ENCODE results near the gene SELENOS.
A peak's percentile ranks its signal among the peaks of the same experiment; 100 is the strongest.

SELENOS gene

GRCh38 chr15:101303408-101303807, 26.1 kb upstream of the SELENOS start:
- 86% methylated on average over 4 of the region's 4 CpGs for WGBS (ENCODE audit: insufficient coverage)
- CTCF ChIA-PET, result interaction anchor here (0.8 to 6.2 kb wide), 8 partner anchors 9 to 351 kb away, joined by 3 to 40 read pairs (median 4); no protein-coding TSS in a partner anchor
- no peak for DNase-seq

GRCh38 chr15:101296418-101297405, 19.4 kb upstream of the SELENOS start:
- WGBS (ENCODE audit: insufficient coverage), result no CpG with 5 or more reads among the region's 9 CpGs
- no peaks in the 10 kb centered on the region for H3K9me3 ChIP-seq (ENCODE audit: control extremely low read depth in 1 of 5, control insufficient read depth in 4 of 5, insufficient read depth in 2 of 5, low read depth in 1 of 5, low read length in 4 of 5)
- peaks cover 0 to 6% (median 2%) of the 10 kb centered on the region in 4 experiments for H3K36me3 ChIP-seq (ENCODE audit: control insufficient read depth in 4 of 4, insufficient read depth in 4 of 4, low read length in 3 of 4)
- ChIA-PET CTCF (interaction anchor here (0.6 to 4.5 kb wide), 7 partner anchors 10 to 348 kb away, joined by 3 to 27 read pairs (median 4); no protein-coding TSS in a partner anchor), POLR2A (interaction anchor here (0.6 to 1.2 kb wide), 2 partner anchors 193 to 217 kb away, joined by 3 read pairs; partner anchors contain the start of gene PCSK6)
- DNase-seq, result no peak
- H3K4me3 ChIP-seq (ENCODE audit: control insufficient read depth in 1 of 7, extremely low read depth in 1 of 7, insufficient read depth in 4 of 7, low read depth in 2 of 7, low read length in 6 of 7), result peak overlapping the region in 3 of 7 experiments; percentile 88 to 96 (median 96)
- H3K27me3 ChIP-seq (replicated peaks in 2 of 5; ENCODE audit: control insufficient read depth in 4 of 5, insufficient read depth in 5 of 5, low read length in 4 of 5), result no peaks in the 10 kb centered on the region
- H3K4me1 ChIP-seq (ENCODE audit: control extremely low read depth in 1 of 4, control insufficient read depth in 4 of 4, insufficient read depth in 4 of 4, low read length in 3 of 4), result peaks cover 13 to 28% (median 25%) of the 10 kb centered on the region in 4 experiments
- no peak overlapping the region for H3K27ac ChIP-seq (ENCODE audit: insufficient read depth in 1 of 2, low read depth in 1 of 2, low read length in 2 of 2, poor library complexity in 1 of 2, severe bottlenecking in 2 of 2)

More at GRCh38 chr15:101303408-101303807, 26.1 kb upstream of the SELENOS start:
- POLR2A ChIA-PET, result no interaction called here
- peaks cover 0 to 46% (median 8%) of the 10 kb centered on the region in 5 experiments for H3K27me3 ChIP-seq (replicated peaks in 2 of 5; ENCODE audit: control insufficient read depth in 4 of 5, insufficient read depth in 5 of 5, low read length in 4 of 5)
- no peak overlapping the region for H3K27ac ChIP-seq (ENCODE audit: insufficient read depth in 1 of 2, low read depth in 1 of 2, low read length in 2 of 2, poor library complexity in 1 of 2, severe bottlenecking in 2 of 2)
- H3K4me1 ChIP-seq (ENCODE audit: control extremely low read depth in 1 of 4, control insufficient read depth in 4 of 4, insufficient read depth in 4 of 4, low read length in 3 of 4), result no peaks in the 10 kb centered on the region
- no peak overlapping the region for H3K4me3 ChIP-seq (ENCODE audit: control insufficient read depth in 1 of 7, extremely low read depth in 1 of 7, insufficient read depth in 4 of 7, low read depth in 2 of 7, low read length in 6 of 7)
- no peaks in the 10 kb centered on the region for H3K9me3 ChIP-seq (ENCODE audit: control extremely low read depth in 1 of 5, control insufficient read depth in 4 of 5, insufficient read depth in 2 of 5, low read depth in 1 of 5, low read length in 4 of 5)
- no peaks in the 10 kb centered on the region for H3K36me3 ChIP-seq (ENCODE audit: control insufficient read depth in 4 of 4, insufficient read depth in 4 of 4, low read length in 3 of 4)

GRCh38 chr15:101295607-101296161, 18.4 kb upstream of the SELENOS start:
- POLR2A ChIA-PET, result interaction anchor here (0.6 to 1.2 kb wide), 5 partner anchors 17 to 337 kb away, joined by 3 to 5 read pairs (median 3); partner anchors contain the start of genes CHSY1 and PCSK6
- no peak for DNase-seq
- CTCF ChIA-PET, result interaction anchor here (0.6 to 4.5 kb wide), 5 partner anchors 196 to 359 kb away, joined by 3 to 27 read pairs (median 5); no protein-coding TSS in a partner anchor
- peaks cover 13 to 29% (median 25%) of the 10 kb centered on the region in 4 experiments for H3K4me1 ChIP-seq (ENCODE audit: control extremely low read depth in 1 of 4, control insufficient read depth in 4 of 4, insufficient read depth in 4 of 4, low read length in 3 of 4)
- 0% methylated on average over 11 of the region's 20 CpGs for WGBS (ENCODE audit: insufficient coverage)
- H3K36me3 ChIP-seq (ENCODE audit: control insufficient read depth in 4 of 4, insufficient read depth in 4 of 4, low read length in 3 of 4), result peaks cover 0 to 10% (median 3%) of the 10 kb centered on the region in 4 experiments
- no peaks in the 10 kb centered on the region for H3K27me3 ChIP-seq (replicated peaks in 2 of 5; ENCODE audit: control insufficient read depth in 4 of 5, insufficient read depth in 5 of 5, low read length in 4 of 5)
- H3K4me3 ChIP-seq (ENCODE audit: control insufficient read depth in 1 of 7, extremely low read depth in 1 of 7, insufficient read depth in 4 of 7, low read depth in 2 of 7, low read length in 6 of 7), result peak overlapping the region; percentile 88 to 96 (median 95)
- peak overlapping the region; percentile 86 to 95 for H3K27ac ChIP-seq (ENCODE audit: insufficient read depth in 1 of 2, low read depth in 1 of 2, low read length in 2 of 2, poor library complexity in 1 of 2, severe bottlenecking in 2 of 2)
- H3K9me3 ChIP-seq (ENCODE audit: control extremely low read depth in 1 of 5, control insufficient read depth in 4 of 5, insufficient read depth in 2 of 5, low read depth in 1 of 5, low read length in 4 of 5), result no peaks in the 10 kb centered on the region

- WGBS (ENCODE audit: insufficient coverage), result 0% methylated on average over 84 of the region's 87 CpGs
- ChIA-PET CTCF (interaction anchor here (0.9 to 4.5 kb wide), 6 partner anchors 42 to 360 kb away, joined by 3 to 27 read pairs (median 4); no protein-coding TSS in a partner anchor), POLR2A (interaction anchor here (0.6 to 1.2 kb wide), 5 partner anchors 16 to 338 kb away, joined by 3 to 5 read pairs (median 3); partner anchors contain the start of gene CHSY1)
- no peaks in the 10 kb centered on the region for H3K9me3 ChIP-seq (ENCODE audit: control extremely low read depth in 1 of 5, control insufficient read depth in 4 of 5, insufficient read depth in 2 of 5, low read depth in 1 of 5, low read length in 4 of 5)
- peak within 1 kb of the TSS; percentile 86 to 95 for H3K27ac ChIP-seq (ENCODE audit: insufficient read depth in 1 of 2, low read depth in 1 of 2, low read length in 2 of 2, poor library complexity in 1 of 2, severe bottlenecking in 2 of 2)
- no peaks in the 10 kb centered on the region for H3K27me3 ChIP-seq (replicated peaks in 2 of 5; ENCODE audit: control insufficient read depth in 4 of 5, insufficient read depth in 5 of 5, low read length in 4 of 5)
- H3K4me3 ChIP-seq (ENCODE audit: control insufficient read depth in 1 of 7, extremely low read depth in 1 of 7, insufficient read depth in 4 of 7, low read depth in 2 of 7, low read length in 6 of 7), result peak within 1 kb of the TSS; percentile 88 to 96 (median 95)
- H3K36me3 ChIP-seq (ENCODE audit: control insufficient read depth in 4 of 4, insufficient read depth in 4 of 4, low read length in 3 of 4), result peaks cover 0 to 16% (median 8%) of the 10 kb centered on the region in 4 experiments
- peaks cover 13 to 29% (median 25%) of the 10 kb centered on the region in 4 experiments for H3K4me1 ChIP-seq (ENCODE audit: control extremely low read depth in 1 of 4, control insufficient read depth in 4 of 4, insufficient read depth in 4 of 4, low read length in 3 of 4)
- peak; percentile 93 to 97 (median 97) for DNase-seq
Observed at GRCh38 chr15:101294731-101295606, 17.7 kb upstream of the SELENOS start, which contains the start of gene SNRPA1. Gene SNRPA1, minus strand, starts transcription at chr15:101295248. Its CDS starts 70 bp downstream, at chr15:101295178.

- DNase-seq, result no peak
- H3K4me1 ChIP-seq (ENCODE audit: control extremely low read depth in 1 of 4, control insufficient read depth in 4 of 4, insufficient read depth in 4 of 4, low read length in 3 of 4), result peaks cover 13 to 29% (median 25%) of the 10 kb centered on the region in 4 experiments
- CTCF ChIA-PET, result interaction anchor here (1.0 to 4.5 kb wide), 8 partner anchors 11 to 362 kb away, joined by 3 to 27 read pairs (median 3); no protein-coding TSS in a partner anchor
- WGBS (ENCODE audit: insufficient coverage), result 88% methylated on average over 8 of the region's 10 CpGs
- peak overlapping the region in 4 of 7 experiments; percentile 91 to 96 (median 96) for H3K4me3 ChIP-seq (ENCODE audit: control insufficient read depth in 1 of 7, extremely low read depth in 1 of 7, insufficient read depth in 4 of 7, low read depth in 2 of 7, low read length in 6 of 7)
- no peaks in the 10 kb centered on the region for H3K9me3 ChIP-seq (ENCODE audit: control extremely low read depth in 1 of 5, control insufficient read depth in 4 of 5, insufficient read depth in 2 of 5, low read depth in 1 of 5, low read length in 4 of 5)
- no peaks in the 10 kb centered on the region for H3K27me3 ChIP-seq (replicated peaks in 2 of 5; ENCODE audit: control insufficient read depth in 4 of 5, insufficient read depth in 5 of 5, low read length in 4 of 5)
- POLR2A ChIA-PET, result no interaction called here
- peak overlapping the region in 1 of 2 experiments; percentile 95 for H3K27ac ChIP-seq (ENCODE audit: insufficient read depth in 1 of 2, low read depth in 1 of 2, low read length in 2 of 2, poor library complexity in 1 of 2, severe bottlenecking in 2 of 2)
- H3K36me3 ChIP-seq (ENCODE audit: control insufficient read depth in 4 of 4, insufficient read depth in 4 of 4, low read length in 3 of 4), result peaks cover 4 to 28% (median 13%) of the 10 kb centered on the region in 4 experiments
Observed at GRCh38 chr15:101293122-101293521, 15.8 kb upstream of the SELENOS start.
